GM19025 (cell line): Measurements from ENCODE around the gene FNDC3B.
"Not testable (repeated sequence)": the region's sequence is repeated elsewhere in the genome, so short reads cannot be mapped to it uniquely, and the experiment has no call there.

Source experiments
- ATAC-seq: cut with Tn5 transposase; IDR thresholded peaks from one replicate; pipeline ENCODE4 v1.9.1; 2021; ENCODE audit warnings: mild to moderate bottlenecking, low read depth, moderate library complexity; ENCODE audit not compliant: unreplicated experiment

FNDC3B gene

DNA sequence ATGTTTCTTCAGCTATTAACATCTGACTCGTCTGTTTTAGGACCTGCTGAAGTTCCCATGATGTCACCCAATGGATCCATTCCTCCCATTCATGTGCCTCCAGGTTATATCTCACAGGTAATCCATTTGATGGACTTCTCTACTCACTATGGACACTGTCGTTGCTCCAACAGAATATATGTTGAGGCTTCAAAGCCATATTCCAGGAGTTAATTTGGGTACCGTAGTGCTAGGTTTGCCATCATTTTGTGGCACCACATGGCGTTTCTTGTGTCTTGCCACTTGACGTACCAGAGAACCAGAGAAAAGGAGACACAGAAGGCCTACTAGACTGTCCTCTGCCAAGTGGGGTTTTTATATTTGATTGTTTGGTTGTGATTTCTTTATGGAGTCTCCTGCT, 187.5 kb downstream of the FNDC3B start:
- ATAC-seq = no peak

DNA sequence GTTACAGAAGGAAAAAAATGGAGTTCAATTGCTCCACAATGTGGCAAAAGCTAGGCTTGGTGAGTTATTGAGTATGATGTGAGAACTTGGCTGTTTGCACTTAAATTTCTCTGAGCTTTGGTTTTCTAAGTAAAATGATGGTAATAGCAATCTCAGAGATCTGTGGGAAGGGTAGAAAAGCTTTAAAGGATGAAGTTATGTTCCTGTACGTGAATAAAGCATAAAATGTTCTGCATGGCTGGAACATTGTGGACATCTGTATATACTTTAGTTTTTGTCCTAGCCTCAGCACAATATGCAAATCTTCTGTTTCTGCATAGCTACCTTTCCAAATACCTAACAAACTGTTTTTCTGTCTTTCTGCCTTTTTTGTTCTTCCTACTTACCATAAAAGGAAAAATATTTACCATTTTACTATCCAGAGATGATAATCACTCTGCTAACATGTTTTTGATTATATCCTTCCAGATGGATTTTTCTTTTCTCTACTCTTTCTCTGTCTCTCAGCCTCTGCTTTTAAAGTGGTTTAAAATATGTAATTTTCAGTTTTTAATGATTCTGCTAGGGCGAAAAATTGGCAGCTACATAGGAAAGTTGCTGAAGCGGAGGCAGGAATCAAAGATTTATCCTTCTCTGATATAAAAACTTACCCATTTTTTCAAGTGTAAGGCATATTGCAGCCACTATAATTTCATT, 188.1 kb downstream of the FNDC3B start:
- no peak for ATAC-seq

DNA sequence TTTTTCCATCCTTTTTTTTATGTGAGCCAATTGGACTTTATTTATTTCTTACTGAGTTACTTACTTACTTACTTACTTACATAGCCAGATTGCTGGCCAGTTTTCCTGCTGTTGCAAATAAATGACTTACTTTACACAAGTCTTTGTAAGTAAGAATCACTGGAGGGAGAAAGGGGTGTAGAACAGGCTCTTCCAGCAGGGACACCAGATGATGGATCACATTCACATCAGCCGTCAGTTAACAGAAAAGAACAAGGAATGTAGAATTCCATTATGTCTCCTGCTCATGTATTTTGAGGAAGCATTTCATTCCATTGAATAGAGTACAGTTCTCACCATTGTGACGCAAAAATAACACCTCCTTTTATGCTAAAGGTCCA, 188.6 kb downstream of the FNDC3B start:
- no peak for ATAC-seq

DNA sequence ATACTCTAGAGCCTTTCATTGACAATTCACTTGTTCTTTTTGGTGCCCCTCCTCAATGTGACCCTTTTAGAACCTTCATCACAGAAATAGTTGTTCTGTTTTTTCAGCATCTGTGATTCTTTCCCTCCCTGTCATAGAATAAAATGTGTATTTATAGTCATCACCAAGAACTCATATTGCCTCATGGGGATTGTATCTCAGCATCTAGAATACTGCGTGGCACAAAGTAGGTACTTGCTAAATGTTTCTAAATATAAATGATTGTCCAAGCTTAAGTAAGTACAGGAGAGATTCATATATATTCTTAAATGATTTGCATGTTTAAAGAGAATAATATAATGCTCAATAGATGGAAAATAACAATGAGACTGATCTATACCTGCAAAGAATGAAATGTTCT, 190.1 kb downstream of the FNDC3B start:
- no peak for ATAC-seq

DNA sequence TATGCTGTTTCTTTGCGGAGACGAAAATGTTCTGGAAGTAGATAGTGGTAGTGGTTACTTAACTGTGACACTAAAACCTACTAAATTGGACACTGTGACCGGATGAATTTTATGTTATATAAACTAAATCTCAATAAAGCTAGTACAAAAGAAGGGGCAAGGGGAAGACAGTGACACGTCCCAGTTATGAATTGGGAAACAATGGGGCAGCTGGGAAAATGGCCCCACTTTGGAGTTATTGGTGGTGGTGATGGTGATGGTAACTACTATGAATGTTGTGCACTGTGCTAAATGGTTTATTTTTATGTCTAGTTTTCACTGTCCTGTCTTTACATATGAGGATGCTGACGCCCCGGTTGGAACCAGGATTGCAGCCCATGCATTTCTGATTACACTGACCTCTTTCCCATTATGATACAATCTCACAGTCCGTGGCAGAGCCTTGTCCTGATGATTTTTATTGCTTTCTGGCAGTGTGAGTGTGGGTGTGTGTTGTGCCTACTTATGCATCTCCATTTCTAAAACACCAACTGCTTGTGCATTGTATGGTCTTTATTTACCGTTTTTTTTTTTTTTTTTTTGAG, 192.0 kb downstream of the FNDC3B start:
- no peak for ATAC-seq

DNA sequence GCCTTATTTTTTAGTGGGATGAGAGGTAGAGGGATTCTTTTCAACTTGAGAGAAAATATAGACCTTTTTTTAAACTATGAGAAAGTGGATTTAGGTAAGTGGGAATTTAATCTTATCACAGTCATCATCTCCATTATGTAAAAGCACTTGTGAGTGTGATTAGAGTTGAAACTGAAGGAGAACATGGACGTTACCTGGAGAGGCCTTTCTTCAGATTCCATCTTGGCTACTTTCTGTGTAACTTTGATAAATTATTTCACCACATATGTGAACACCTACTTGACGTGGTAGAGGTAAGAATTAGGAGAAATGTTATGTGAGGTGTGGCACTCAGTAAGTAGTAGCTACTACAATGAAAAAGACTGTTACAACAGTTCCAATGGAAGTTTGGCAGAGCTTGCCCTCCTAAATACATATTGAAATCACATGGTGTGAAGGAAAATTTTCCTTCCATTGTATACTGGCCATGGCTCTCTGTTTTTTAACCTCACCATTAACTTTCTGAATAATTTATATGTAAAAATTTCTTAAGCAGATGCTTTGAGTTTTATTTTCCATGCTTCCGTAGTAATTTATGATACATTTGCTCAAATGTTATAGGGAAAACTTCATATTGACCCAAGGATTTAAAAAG, 193.3 kb downstream of the FNDC3B start:
- no peak for ATAC-seq

DNA sequence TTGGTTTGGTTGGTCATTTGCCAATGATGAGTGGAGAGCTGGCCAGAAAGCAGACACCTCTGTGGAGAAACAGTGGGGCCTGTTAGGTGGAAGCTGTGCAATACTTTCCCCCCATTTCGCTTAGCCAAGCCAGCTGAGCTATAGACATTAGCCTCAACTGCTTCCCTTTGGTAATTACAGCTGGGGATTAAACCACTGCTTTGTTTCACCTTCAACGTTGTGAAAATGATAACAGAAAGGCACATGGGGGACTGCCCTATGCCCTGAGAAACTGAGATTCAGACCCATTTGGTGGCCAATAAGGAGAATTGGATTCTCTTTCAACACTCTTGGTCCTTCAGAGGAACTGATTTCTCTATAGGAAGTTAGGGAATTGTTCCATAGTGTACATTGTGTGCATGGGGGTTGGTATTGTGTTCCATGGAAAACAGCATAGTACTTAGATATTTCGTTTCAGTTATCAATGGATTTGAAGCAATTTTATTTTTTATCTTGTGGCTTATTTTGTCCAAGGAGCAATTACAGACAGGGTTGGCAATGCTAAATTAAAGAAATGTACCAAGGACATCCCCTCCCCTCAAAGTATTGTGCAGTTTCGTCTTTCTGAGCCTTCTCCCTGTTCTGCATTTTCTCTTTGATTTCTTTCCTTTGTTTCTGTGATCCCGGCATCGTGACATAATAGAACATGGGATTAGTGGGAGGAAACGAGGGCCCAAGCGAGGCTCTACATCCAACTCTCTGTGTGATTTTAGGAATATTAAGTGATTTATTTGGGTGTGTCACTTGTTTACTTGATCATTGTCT, 194.3 kb downstream of the FNDC3B start:
- ATAC-seq = no peak

DNA sequence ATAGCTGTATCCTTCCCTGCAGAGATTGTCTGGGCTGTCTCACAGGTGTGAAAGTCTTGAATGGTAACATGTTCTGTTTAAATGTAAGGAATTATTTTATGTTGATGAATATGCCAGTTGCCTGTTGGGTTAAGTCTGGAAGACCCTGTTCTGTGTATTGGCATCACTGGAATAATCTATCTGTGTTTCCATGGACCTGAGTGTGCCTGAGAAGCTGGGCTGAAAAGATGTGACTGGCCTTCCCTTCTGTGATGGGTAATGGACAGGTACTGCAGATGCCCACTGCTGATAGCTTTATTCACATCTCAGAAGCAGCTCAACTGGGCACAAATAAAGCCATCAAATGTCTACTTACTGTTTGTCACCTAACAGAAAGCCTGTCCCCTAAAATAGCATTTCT, 196.3 kb downstream of the FNDC3B start:
- ATAC-seq = no peak

DNA sequence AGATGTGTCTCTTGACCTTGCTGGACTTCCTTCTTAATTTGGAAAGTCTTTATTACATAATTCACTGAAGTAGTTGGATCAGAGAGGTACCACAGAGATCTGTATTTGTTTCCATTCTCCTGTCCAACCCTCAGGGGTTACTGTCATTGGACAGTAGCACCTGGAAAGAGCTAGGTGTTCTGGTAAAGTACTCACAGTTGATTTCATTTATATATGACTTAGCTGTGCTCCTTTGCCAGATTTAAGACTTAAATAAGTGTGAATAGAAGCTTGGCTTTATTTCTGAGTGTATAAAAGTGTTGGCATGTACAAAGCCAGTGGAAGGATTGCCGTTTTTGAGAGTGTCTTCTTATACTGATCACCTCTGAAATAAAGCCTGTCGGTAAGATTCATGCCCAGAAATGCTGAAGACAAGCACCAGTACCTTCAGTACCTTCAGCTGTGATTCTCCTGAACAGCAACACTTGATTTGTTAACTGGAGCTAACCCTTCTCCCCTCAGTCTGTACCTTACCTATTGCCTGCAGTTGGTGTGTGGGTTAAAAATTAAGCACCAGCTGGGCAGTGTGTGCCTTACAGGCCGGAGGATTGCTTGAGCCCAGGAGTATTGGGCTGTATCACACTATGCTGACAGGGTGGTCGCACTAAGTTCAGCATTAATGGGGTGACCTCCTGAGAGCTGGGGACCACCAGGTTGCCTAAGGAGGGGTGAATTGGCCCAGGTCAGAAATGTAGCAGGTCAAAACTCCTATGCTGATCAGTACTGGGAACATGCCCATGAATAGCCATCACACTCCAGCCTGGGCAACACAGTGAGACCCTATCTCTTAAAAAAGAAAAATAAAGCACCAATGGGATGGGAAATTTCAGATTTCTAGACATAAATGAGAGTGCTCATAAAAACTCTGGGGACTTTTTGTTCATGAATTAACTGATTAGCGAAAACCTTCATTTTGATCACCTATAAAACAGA, 197.7 kb downstream of the FNDC3B start:
- ATAC-seq = no peak

DNA sequence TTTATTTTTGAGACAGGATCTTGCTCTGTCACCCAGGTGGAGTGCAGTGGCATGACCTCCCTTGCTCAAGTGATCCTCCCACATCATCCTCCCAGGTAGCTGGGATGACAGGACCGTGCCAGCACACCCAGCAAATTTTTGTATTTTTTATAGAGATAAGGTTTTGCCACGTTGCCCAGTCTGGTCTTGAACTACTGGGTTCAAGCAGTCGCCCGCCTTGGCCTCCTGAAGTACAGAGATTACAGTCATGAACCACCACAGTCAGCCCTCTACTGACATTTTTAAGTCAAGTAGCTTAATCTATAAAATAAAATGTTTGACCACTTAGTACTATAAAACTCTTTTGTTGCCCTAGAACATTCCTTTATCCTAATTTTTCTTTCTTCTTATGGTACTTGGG, 198.8 kb downstream of the FNDC3B start:
- no peak for ATAC-seq

DNA sequence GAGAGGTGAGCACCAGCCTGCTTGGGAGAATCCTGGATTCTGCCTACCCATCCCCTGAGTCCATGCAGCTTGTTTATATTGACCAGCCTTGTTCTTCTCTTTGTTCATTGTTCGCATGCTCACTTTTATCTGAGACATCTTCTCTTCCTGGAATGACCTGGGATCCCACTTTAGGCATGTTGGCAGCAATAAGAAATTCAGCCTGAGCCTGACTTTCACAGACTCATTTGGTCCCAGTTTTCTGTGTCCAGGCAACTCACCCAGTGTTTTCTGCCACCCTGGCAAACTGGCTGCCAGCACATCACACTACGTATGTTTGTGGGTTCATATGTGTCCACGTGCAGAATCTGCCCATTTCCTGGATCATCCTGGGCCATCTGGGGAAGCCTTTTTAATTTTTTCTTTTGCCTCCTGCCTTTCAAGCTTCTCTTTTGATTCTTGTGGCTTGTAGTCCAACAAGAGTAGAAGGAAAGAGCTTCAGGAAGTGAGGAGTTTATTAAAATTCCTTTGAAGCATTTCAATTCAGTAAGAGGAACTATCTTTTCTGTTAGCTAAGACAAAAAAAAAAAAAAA, 199.9 kb downstream of the FNDC3B start:
- ATAC-seq = no peak

DNA sequence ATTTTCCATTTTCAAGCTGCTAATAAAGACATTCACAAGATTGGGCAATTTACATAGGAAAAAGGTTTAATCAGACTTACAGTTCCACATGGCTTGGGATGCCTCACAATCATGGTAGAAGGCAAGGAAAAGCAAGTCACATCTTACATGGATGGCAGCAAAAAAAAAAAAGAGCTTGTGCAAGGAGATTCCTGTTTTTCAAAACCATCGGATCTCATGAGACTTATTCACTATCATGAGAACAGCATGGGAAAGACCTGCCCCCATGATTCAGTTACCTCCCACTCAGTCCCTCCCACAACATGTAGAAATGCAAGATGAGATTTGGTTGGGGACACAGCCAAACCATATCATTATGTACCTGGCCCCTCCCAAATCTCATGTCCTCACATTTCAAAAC, 202.0 kb downstream of the FNDC3B start:
- ATAC-seq = no peak

DNA sequence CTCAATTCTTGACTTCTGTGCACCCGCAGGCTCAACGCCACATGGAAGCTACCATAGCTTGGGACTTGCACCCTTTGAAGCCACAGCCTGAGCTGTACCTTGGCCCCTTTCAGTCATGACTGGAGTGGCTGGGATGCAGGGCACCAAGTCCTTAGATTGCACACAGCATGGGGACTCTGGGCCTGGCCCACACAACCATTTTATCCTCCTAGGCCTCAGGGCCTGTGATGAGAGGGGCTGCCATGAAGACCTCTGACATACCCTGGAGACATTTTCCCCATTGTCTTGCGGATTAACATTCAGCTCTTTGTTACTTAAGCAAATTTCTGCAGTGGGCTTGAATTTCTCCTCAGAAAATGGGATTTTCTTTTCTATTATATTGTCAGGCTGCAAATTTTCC, 203.1 kb downstream of the FNDC3B start:
- ATAC-seq = not testable (repeated sequence)

DNA sequence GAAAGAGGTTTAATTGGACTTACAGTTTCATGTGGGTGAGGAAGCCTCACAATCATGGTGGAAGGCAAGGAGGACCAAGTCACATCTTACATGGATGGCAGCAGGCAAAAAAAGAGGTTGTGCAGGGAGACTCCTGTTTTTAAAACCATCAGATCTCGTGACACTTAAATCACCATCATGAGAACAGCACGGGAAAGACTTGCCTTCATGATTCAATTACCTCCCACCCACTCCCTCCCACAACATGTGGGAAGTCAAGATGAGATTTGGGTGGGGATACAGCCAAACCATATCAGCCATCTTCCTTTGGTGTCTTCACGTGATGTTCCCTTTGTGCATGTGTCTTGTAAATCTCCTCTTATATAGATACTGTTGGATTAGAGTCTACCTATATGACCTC, 204.0 kb downstream of the FNDC3B start:
- ATAC-seq = not testable (repeated sequence)

DNA sequence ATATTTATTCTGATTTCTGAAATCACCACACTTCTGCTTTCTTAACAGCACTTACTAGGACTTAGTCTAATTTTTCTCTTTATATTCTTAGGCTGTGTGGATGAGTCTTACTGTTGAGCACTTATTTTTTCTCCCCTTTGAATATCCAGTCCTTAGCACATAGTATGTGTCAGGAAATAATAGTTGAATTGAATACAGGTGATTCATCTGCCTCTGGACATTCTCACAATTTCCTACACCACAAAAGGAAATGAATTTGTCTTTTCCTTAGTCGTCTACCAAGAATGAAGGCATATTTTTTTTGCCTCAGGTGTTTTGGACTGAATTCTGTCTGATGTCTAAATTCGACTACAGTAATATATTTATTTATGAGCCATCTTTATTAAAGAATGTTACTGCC, 204.6 kb downstream of the FNDC3B start:
- ATAC-seq = no peak

DNA sequence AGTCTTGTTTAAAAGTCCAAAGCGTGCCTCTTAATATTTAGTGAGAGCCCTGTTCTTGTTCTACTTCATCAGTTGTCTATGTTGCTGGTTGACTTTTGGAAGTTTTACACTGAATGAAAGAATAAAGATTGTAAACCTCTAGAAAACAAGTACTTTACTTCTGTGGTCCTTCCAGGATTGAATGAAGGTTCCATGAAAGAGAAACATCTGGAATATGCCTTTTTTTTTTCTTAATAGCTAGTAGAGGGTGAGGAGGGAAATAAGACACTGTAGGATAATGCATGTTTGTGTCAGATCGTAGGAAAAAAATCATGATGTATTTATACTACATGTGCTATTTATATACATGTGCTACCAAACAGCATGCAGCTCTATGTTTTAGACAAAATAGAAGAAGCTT, 205.9 kb downstream of the FNDC3B start:
- ATAC-seq = no peak

DNA sequence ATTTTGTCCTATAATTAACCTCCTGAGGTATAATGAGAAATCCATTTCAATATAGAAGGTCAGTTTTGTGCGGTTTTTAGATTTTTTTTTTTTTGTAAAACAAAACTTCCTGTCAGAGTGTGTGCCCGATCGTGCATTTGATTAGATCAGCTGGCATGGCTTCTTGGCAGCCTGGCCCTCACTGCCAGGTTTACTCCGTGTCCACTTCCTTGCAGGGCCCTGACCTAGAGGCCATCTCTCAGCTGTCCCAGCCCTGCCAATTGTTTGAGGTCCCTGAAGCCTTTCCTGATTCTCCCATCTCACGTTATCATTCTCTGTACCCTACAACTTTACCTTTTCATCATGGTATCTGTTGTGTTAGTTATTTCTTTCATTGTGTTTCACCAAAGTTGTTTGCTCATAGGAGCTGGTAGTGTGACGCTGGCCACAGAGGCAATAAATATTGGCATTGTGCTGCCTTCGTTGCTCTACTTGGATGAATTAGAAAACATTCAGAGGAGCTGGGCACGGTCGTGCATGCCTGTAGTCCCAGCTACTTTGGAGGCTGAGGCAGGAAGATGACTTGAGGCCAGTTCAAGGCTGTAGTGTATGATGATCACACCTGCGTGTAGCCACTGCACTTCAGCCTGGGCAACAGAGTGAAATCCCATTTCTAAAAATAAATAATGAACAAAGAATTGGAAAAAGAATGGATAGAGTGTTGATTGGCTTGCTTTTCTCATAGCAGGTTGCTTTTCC, 206.9 kb downstream of the FNDC3B start:
- no peak for ATAC-seq

DNA sequence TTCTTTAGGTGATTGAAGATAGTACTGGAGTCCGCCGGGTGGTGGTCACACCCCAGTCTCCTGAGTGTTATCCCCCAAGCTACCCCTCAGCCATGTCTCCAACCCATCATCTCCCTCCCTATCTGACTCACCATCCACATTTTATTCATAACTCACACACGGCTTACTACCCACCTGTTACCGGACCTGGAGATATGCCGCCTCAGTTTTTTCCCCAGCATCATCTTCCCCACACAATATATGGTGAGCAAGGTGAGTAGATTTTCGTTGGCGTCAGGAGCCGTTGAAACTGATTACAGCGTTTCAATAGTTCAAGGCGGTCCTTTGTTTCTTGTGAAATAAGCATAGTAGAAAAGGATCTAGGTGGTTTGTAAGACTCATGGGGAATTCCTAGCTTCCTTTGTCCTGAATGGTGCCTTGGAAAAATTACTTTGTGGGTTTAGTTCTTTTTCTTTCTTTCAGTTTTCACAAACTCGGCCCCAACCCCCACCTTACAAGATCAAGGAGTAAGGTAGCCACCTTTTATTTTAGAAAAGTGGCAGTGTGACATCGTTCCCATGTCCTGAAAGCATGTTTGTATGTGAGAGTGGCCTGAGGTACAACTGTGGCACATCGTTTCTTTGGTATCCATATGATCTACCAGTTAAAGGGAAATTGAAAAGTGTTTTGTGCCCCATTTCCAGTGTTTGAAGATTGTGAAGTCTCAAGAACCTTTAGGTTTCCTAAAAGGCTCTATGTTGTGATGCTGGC, 208.3 kb downstream of the FNDC3B start:
- no peak for ATAC-seq

DNA sequence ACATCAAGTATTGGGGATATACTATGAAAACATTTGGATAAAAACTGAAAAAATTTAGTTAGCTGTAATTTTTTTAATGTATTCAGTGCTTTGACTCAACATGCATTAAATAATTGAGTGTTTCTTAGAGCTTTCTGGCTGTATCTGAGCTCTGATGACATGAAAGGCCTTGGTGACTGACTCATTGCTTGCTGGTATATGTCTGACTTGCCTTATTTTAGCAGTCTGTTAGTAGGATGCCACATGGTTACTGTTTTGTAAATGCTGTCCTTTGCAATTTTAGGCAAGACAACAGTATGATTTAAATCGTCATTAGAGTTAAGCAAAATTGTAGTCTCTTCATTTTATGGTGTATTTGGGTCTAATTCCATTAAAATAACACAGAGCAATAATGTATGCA, 209.7 kb downstream of the FNDC3B start:
- ATAC-seq = no peak
